OCI-LY1 (cell line): ENCODE results near the gene SLC17A7.

Experiments
- H2AFZ ChIP-seq: fragments of 200-600 bp; sonication (generic), shearing (Covaris generic); 2 replicates; pipeline ENCODE4 v1.6.0; 2014; ENCODE audit warnings: antibody characterized with exemption, mild to moderate bottlenecking, low read length
- H3F3A ChIP-seq: fragments of 200-600 bp; sonication (generic), shearing (Covaris generic); 2 replicates; pipeline ENCODE4 v1.6.0; 2014; ENCODE audit warnings: mild to moderate bottlenecking, antibody characterized with exemption, low read length, moderate library complexity; ENCODE audit not compliant: insufficient read depth
- H3K27ac ChIP-seq: fragments of 200-600 bp; sonication (generic); 2 replicates; pipeline ENCODE4 v1.5.1; 2014; ENCODE audit warnings: low read length, mixed run types, mild to moderate bottlenecking, low read depth; ENCODE audit not compliant: poor library complexity, severe bottlenecking
- H3K27me3 ChIP-seq: fragments of 200-600 bp; sonication (generic); 2 replicates; pipeline ENCODE4 v1.6.0; 2014; ENCODE audit warnings: antibody characterized with exemption, mild to moderate bottlenecking, low read length, moderate library complexity; ENCODE audit not compliant: insufficient read depth
- H3K36me3 ChIP-seq: fragments of 200-600 bp; sonication (generic); 2 replicates; pipeline ENCODE4 v1.6.1; 2014; ENCODE audit warnings: mild to moderate bottlenecking, antibody characterized with exemption, low read length, moderate library complexity, mixed read lengths; ENCODE audit not compliant: insufficient read depth
- H3K4me1 ChIP-seq: fragments of 200-600 bp; sonication (generic); 2 replicates; pipeline ENCODE4 v1.5.1; 2014; ENCODE audit warnings: mild to moderate bottlenecking, low read length, moderate library complexity; ENCODE audit not compliant: insufficient read depth, severe bottlenecking
- H3K4me2 ChIP-seq: fragments of 200-600 bp; sonication (generic), shearing (Covaris generic); 2 replicates; pipeline ENCODE4 v1.6.1; 2014; ENCODE audit warnings: low read length
- H3K4me3 ChIP-seq: fragments of 200-600 bp; sonication (generic); 2 replicates; pipeline ENCODE4 v1.5.1; 2014; ENCODE audit warnings: low read length, low read depth, mild to moderate bottlenecking, mixed read lengths; ENCODE audit not compliant: poor library complexity, severe bottlenecking
- H3K79me2 ChIP-seq: fragments of 200-600 bp; shearing (Covaris generic); 2 replicates; pipeline ENCODE4 v1.6.1; 2016; ENCODE audit warnings: mixed run types, low read length, mixed read lengths; ENCODE audit not compliant: insufficient read depth
- H3K9ac ChIP-seq: fragments of 200-600 bp; sonication (generic), shearing (Covaris generic); 2 replicates; pipeline ENCODE4 v1.6.1; 2014; ENCODE audit warnings: mild to moderate bottlenecking, low read length, mixed read lengths
- H3K9me2 ChIP-seq: fragments of 200-600 bp; sonication (generic), shearing (Covaris generic); 2 replicates; pipeline ENCODE4 v1.6.1; 2014; ENCODE audit warnings: low read depth, mild to moderate bottlenecking, low read length, mixed read lengths
- H3K9me3 ChIP-seq: fragments of 200-600 bp; shearing (Covaris generic); 2 replicates; pipeline ENCODE4 v1.6.1; 2014; ENCODE audit warnings: low read length, mixed read lengths
- H4K20me1 ChIP-seq: fragments of 200-600 bp; sonication (generic), shearing (Covaris generic); 2 replicates; pipeline ENCODE4 v1.6.0; 2016; ENCODE audit warnings: mild to moderate bottlenecking, low read length; ENCODE audit not compliant: insufficient read depth
- CTCF ChIP-seq: fragments of 200-600 bp; sonication (generic), shearing (Covaris generic); IDR thresholded peaks from 2 replicates; pipeline ENCODE4 v1.5.1; 2017; ENCODE audit warnings: mild to moderate bottlenecking, antibody characterized with exemption, low read length, moderate library complexity, mixed read lengths
- EZH2 ChIP-seq: fragments of 200-600 bp; sonication (generic), shearing (Covaris generic); IDR thresholded peaks from 2 replicates; pipeline ENCODE4 v1.8.0; 2017; ENCODE audit warnings: borderline replicate concordance, mixed run types, mild to moderate bottlenecking, antibody characterized with exemption, low read length, moderate library complexity, mixed read lengths

Gene SLC17A7

GRCh38 chr19:49393881-49394280 is 47.4 kb downstream of the SLC17A7 start:
- Histone ChIP-seq H3K9ac (no peak overlapping the region), H4K20me1 (no peaks in the 10 kb centered on the region), H2AFZ (no peak overlapping the region), H3K9me2 (no peaks in the 10 kb centered on the region), H3K4me1 (peaks cover 33% of the 10 kb centered on the region), H3K27ac (no peak overlapping the region), H3K4me3 (no peak overlapping the region), H3K36me3 (no peaks in the 10 kb centered on the region), H3K9me3 (no peaks in the 10 kb centered on the region), H3K79me2 (no peaks in the 10 kb centered on the region), H3K27me3 (no peaks in the 10 kb centered on the region), H3K4me2 (no peak overlapping the region), H3F3A (peaks cover 3% of the 10 kb centered on the region)
- TF ChIP-seq EZH2: no peak
- TF ChIP-seq CTCF: no peak

GRCh38 chr19:49391581-49392399 is 49.5 kb downstream of the SLC17A7 start:
- H3F3A ChIP-seq: peaks cover 3% of the 10 kb centered on the region
- peak overlapping the region; percentile 41 for H3K4me2 ChIP-seq
- no peak overlapping the region for H2AFZ ChIP-seq
- peak overlapping the region; percentile 44; the same call in 1 of the 2 replicates for H3K9ac ChIP-seq
- H3K27me3 ChIP-seq: no peaks in the 10 kb centered on the region
- H3K4me3 ChIP-seq: no peak overlapping the region
- peaks cover 51% of the 10 kb centered on the region for H3K4me1 ChIP-seq
- H3K27ac ChIP-seq: peak overlapping the region; percentile 96
- H3K9me3 ChIP-seq: no peaks in the 10 kb centered on the region
- TF ChIP-seq EZH2 (no peak), CTCF (peak; percentile 97)
- H3K79me2 ChIP-seq: no peaks in the 10 kb centered on the region
- H4K20me1 ChIP-seq: no peaks in the 10 kb centered on the region
- H3K36me3 ChIP-seq: no peaks in the 10 kb centered on the region
- no peaks in the 10 kb centered on the region for H3K9me2 ChIP-seq

GRCh38 chr19:49390929-49391359 is 50.4 kb downstream of the SLC17A7 start:
- Histone ChIP-seq H4K20me1 (no peaks in the 10 kb centered on the region), H3K27me3 (no peaks in the 10 kb centered on the region), H3K9me2 (no peaks in the 10 kb centered on the region), H3K36me3 (no peaks in the 10 kb centered on the region), H3K27ac (peak overlapping the region; percentile 96), H3K4me1 (peaks cover 51% of the 10 kb centered on the region), H3K9ac (peak overlapping the region; percentile 55), H3K4me3 (peak overlapping the region; percentile 39), H2AFZ (no peak overlapping the region), H3K4me2 (peak overlapping the region; percentile 74), H3K9me3 (no peaks in the 10 kb centered on the region), H3K79me2 (no peaks in the 10 kb centered on the region), H3F3A (peaks cover 3% of the 10 kb centered on the region)
- TF ChIP-seq CTCF (no peak), EZH2 (no peak)
